HG02759 (cell line): Measurements from ENCODE around the gene CHST15.

ENCODE experiments used
- ATAC-seq: cut with Tn5 transposase; IDR thresholded peaks from one replicate; pipeline ENCODE4 v1.9.1; 2021; ENCODE audit warnings: mild to moderate bottlenecking, moderate library complexity; ENCODE audit not compliant: unreplicated experiment

Gene CHST15

GRCh38 chr10:124083740-124084397 is 9.5 kb downstream of the CHST15 start:
- no peak for ATAC-seq

- ATAC-seq = no peak
These were observed 10.2 kb downstream of the CHST15 start for GRCh38 chr10:124083047-124083739.

GRCh38 chr10:124082555-124082954 is 10.8 kb downstream of the CHST15 start:
- ATAC-seq = no peak

GRCh38 chr10:124081547-124082140 is 11.8 kb downstream of the CHST15 start:
- ATAC-seq = no peak

GRCh38 chr10:124079864-124080263 is 13.5 kb downstream of the CHST15 start:
- no peak for ATAC-seq

GRCh38 chr10:124078714-124079113 is 14.7 kb downstream of the CHST15 start:
- no peak for ATAC-seq

GRCh38 chr10:124078028-124078427 is 15.4 kb downstream of the CHST15 start:
- ATAC-seq = no peak

- no peak for ATAC-seq
These were observed 16.0 kb downstream of the CHST15 start for GRCh38 chr10:124077208-124077993.

- ATAC-seq = no peak
These were observed 17.2 kb downstream of the CHST15 start for GRCh38 chr10:124076148-124076733.

- ATAC-seq = no peak
These were observed 18.0 kb downstream of the CHST15 start for GRCh38 chr10:124075231-124075955.

- ATAC-seq = no peak
These were observed 18.8 kb downstream of the CHST15 start for GRCh38 chr10:124074501-124075109.

GRCh38 chr10:124073978-124074377 is 19.4 kb downstream of the CHST15 start:
- ATAC-seq = no peak

GRCh38 chr10:124072541-124072940 is 20.9 kb downstream of the CHST15 start:
- ATAC-seq = no peak

GRCh38 chr10:124072106-124072505 is 21.3 kb downstream of the CHST15 start:
- ATAC-seq = no peak

GRCh38 chr10:124071141-124071540 is 22.3 kb downstream of the CHST15 start:
- no peak for ATAC-seq

- no peak for ATAC-seq
These were observed 22.7 kb downstream of the CHST15 start for GRCh38 chr10:124070666-124071065.

- ATAC-seq = no peak
These were observed 23.8 kb downstream of the CHST15 start for GRCh38 chr10:124069341-124070264.

- ATAC-seq = no peak
These were observed 24.5 kb downstream of the CHST15 start for GRCh38 chr10:124068929-124069328.

GRCh38 chr10:124067825-124068400 is 25.5 kb downstream of the CHST15 start:
- no peak for ATAC-seq
